Suppressor macrophage treated with lipopolysaccharide for 1 hour (primary cell): ENCODE results near the gene LAMA5.
"Not testable (repeated sequence)": the region's sequence is repeated elsewhere in the genome, so short reads cannot be mapped to it uniquely, and the experiment has no call there.

Experiments used
- DNase-seq, 3 donors: peaks; one replicate each; pipeline ENCODE4 v3.0.0-alpha.2; 2020 to 2022

Gene LAMA5

GRCh38 chr20:62390317-62391164, 23.4 kb upstream of the LAMA5 start:
- DNase-seq = no peak

- DNase-seq = no peak
Measured at GRCh38 chr20:62389601-62390087, 22.5 kb upstream of the LAMA5 start.

GRCh38 chr20:62388839-62389600, 21.9 kb upstream of the LAMA5 start:
- no peak for DNase-seq

GRCh38 chr20:62387933-62388635, 21.0 kb upstream of the LAMA5 start:
- DNase-seq = no peak

GRCh38 chr20:62387219-62387913, 20.3 kb upstream of the LAMA5 start:
- peak in 1 of 3 donors; percentile 35 for DNase-seq

- peak; percentile 92 to 96 (median 96) for DNase-seq
Measured at GRCh38 chr20:62386383-62387218, 19.5 kb upstream of the LAMA5 start, which contains the start of gene RPS21. TSS of gene RPS21 (plus strand) at chr20:62387103. CDS start at chr20:62387339, 236 bp downstream.

GRCh38 chr20:62382306-62383198, 15.4 kb upstream of the LAMA5 start:
- DNase-seq = peak; percentile 75 to 84 (median 77)

- no peak for DNase-seq
Measured at GRCh38 chr20:62381842-62382241, 14.7 kb upstream of the LAMA5 start.

- peak; percentile 73 to 87 (median 82) for DNase-seq
Measured at GRCh38 chr20:62381202-62381797, 14.2 kb upstream of the LAMA5 start.

GRCh38 chr20:62378215-62378614, 11.1 kb upstream of the LAMA5 start:
- DNase-seq = no peak

- DNase-seq = no peak
Measured at GRCh38 chr20:62377615-62378178, 10.6 kb upstream of the LAMA5 start.

- no peak for DNase-seq
Measured at GRCh38 chr20:62377064-62377461, 10.0 kb upstream of the LAMA5 start.

- no peak for DNase-seq
Measured at GRCh38 chr20:62376112-62377063, 9.3 kb upstream of the LAMA5 start.

- no peak for DNase-seq
Measured at GRCh38 chr20:62374331-62375152, 7.4 kb upstream of the LAMA5 start.

GRCh38 chr20:62373631-62374179, 6.6 kb upstream of the LAMA5 start:
- DNase-seq = not testable (repeated sequence)

- DNase-seq = no peak
Measured at GRCh38 chr20:62372042-62372993, 5.2 kb upstream of the LAMA5 start.
